A673 (cell line): Measurements from ENCODE around the gene RNGTT. TPM values are rescaled to one million over a fixed set of nuclear protein-coding genes. Genes with fewer than 3 reads are reported as not detected.
A peak's percentile ranks its signal among the peaks of the same experiment; 100 is the strongest.
"Not testable (repeated sequence)": the region's sequence is repeated elsewhere in the genome, so short reads cannot be mapped to it uniquely, and the experiment has no call there.

Experiments
- BruUV-seq: library from RNA; stranded (reverse); fragments of 400-500 nt; replicated peaks from 2 replicates; lab custom pipeline; 2021; lab: Mats Ljungman, UMichigan
- CTCF ChIA-PET: fragments of 300-600 bp; sonication (Branson Sonifier 250); formaldehyde crosslinking; loops from one replicate; lab custom pipeline; 2022; ENCODE audit warnings: antibody characterized with exemption; lab: Charles Lee
- POLR2A ChIA-PET: fragments of 300-600 bp; sonication (Branson Sonifier 250); formaldehyde crosslinking; loops from one replicate; lab custom pipeline; 2022; ENCODE audit warnings: antibody characterized with exemption; ENCODE audit not compliant: low non-redundant PET; lab: Charles Lee
- DNase-seq: peaks from one replicate; pipeline ENCODE4 v3.0.0-alpha.2; 2015; ENCODE audit warnings: low spot score
- H3K27ac ChIP-seq: fragments of 200-600 bp; sonication (generic); 2 replicates; pipeline ENCODE4 v1.5.1; 2016; ENCODE audit warnings: mixed run types, low read depth, mild to moderate bottlenecking, mixed read lengths, antibody characterized with exemption, low read length; ENCODE audit not compliant: poor library complexity, severe bottlenecking
- H3K27me3 ChIP-seq: fragments of 200-600 bp; sonication (generic); replicated peaks from 2 replicates; pipeline ENCODE4 v1.6.1; 2017; ENCODE audit warnings: mixed run types, low read depth, mild to moderate bottlenecking, mixed read lengths, antibody characterized with exemption, low read length; ENCODE audit not compliant: insufficient read depth, poor library complexity
- H3K36me3 ChIP-seq: fragments of 200-600 bp; sonication (generic); 2 replicates; pipeline ENCODE4 v1.6.1; 2016; ENCODE audit warnings: mixed run types, mild to moderate bottlenecking, mixed read lengths, antibody characterized with exemption, low read length; ENCODE audit not compliant: insufficient read depth, poor library complexity, severe bottlenecking
- H3K4me1 ChIP-seq: fragments of 200-600 bp; sonication (generic); 2 replicates; pipeline ENCODE4 v1.6.1; 2017; ENCODE audit warnings: mixed run types, mild to moderate bottlenecking, mixed read lengths, antibody characterized with exemption, low read length; ENCODE audit not compliant: insufficient read depth, poor library complexity, severe bottlenecking
- H3K4me3 ChIP-seq: fragments of 200-600 bp; sonication (generic); 2 replicates; pipeline ENCODE4 v1.5.1; 2016; ENCODE audit warnings: low read depth, mixed run types, mild to moderate bottlenecking, mixed read lengths, low read length; ENCODE audit not compliant: poor library complexity, severe bottlenecking
- H3K9me3 ChIP-seq: fragments of 200-600 bp; sonication (generic); 2 replicates; pipeline ENCODE4 v1.6.1; 2016; ENCODE audit warnings: mixed run types, low read depth, mild to moderate bottlenecking, mixed read lengths, antibody characterized with exemption, low read length; ENCODE audit not compliant: poor library complexity, severe bottlenecking
- EZH2 ChIP-seq: fragments of 200-600 bp; sonication (generic); IDR thresholded peaks from 2 replicates; pipeline ENCODE4 v1.6.1; 2017; ENCODE audit warnings: borderline replicate concordance, low read depth, mild to moderate bottlenecking, mixed read lengths, antibody characterized with exemption, low read length; ENCODE audit not compliant: poor library complexity, severe bottlenecking
- intact Hi-C: fragments of 100-400 bp; cut with micrococcal nuclease; formaldehyde crosslinking; loops from one replicate; pipeline ENCODE4 v1.10.0; 2022; ENCODE audit not compliant: unreplicated experiment
- total RNA-seq: library from RNA; stranded (reverse); gene quantifications from 2 replicates; pipeline ENCODE4 v1.2.3, GENCODE V29; 2021
- TF ChIP-seq, protein P1 (sequence below): fragments of 300-800, 200-600 bp; sonication (generic); conservative IDR thresholded peaks from 2 replicates; pipeline ENCODE4 v1.5.1; 2017; ENCODE audit warnings: low read depth, mild to moderate bottlenecking, antibody characterized with exemption, low read length, moderate library complexity, mixed read lengths

RNGTT gene
- total RNA-seq, 1 experiment from 2014 or later: 31.8 TPM

DNA sequence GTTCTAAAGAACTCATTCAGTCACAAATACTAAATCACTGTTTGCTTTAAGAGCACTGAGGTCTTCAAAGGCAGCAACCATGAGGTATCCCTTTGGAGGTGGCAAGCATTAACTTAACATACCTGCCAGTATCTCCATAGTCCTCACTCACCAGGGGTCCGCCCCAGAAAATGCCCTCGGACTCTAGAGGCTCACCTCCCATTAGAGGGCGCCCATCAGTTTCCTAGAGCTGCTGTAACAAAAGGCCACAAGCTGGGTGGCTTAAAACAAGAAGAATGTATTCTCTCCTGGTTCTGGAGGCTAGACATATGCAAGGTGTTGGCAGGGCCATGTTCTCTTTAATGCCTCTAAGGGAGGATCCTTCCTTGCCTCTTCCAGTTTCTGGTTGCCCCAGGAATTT, 12.0 kb upstream of the RNGTT start:
- CTCF ChIA-PET: interaction anchor here (0.6 kb wide), 1 partner anchor 191 kb away, joined by 3 read pairs; no protein-coding TSS in a partner anchor
- Histone ChIP-seq H3K9me3 (no peaks in the 10 kb centered on the region), H3K4me3 (no peak overlapping the region), H3K27me3 (no peaks in the 10 kb centered on the region), H3K4me1 (no peaks in the 10 kb centered on the region), H3K27ac (no peak overlapping the region), H3K36me3 (no peaks in the 10 kb centered on the region)
- no TSS peak for BruUV-seq
- intact Hi-C loops: no loop called here
- no peak for DNase-seq
- POLR2A ChIA-PET: no interaction called here
- TF ChIP-seq, protein P1, sequence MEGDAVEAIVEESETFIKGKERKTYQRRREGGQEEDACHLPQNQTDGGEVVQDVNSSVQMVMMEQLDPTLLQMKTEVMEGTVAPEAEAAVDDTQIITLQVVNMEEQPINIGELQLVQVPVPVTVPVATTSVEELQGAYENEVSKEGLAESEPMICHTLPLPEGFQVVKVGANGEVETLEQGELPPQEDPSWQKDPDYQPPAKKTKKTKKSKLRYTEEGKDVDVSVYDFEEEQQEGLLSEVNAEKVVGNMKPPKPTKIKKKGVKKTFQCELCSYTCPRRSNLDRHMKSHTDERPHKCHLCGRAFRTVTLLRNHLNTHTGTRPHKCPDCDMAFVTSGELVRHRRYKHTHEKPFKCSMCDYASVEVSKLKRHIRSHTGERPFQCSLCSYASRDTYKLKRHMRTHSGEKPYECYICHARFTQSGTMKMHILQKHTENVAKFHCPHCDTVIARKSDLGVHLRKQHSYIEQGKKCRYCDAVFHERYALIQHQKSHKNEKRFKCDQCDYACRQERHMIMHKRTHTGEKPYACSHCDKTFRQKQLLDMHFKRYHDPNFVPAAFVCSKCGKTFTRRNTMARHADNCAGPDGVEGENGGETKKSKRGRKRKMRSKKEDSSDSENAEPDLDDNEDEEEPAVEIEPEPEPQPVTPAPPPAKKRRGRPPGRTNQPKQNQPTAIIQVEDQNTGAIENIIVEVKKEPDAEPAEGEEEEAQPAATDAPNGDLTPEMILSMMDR: 0 out of 2 replicates have a peak, but pooled peaks have one; percentile 16
- TF ChIP-seq EZH2: no peak

GRCh38 chr6:88972504-88973423, 9.3 kb upstream of the RNGTT start:
- ChIA-PET CTCF (no interaction called here), POLR2A (no interaction called here)
- Histone ChIP-seq H3K9me3 (peaks cover 4% of the 10 kb centered on the region), H3K36me3 (no peaks in the 10 kb centered on the region), H3K4me3 (no peak overlapping the region), H3K27me3 (no peaks in the 10 kb centered on the region), H3K4me1 (no peaks in the 10 kb centered on the region), H3K27ac (no peak overlapping the region)
- no peak for TF ChIP-seq EZH2
- DNase-seq: no peak
- intact Hi-C loops: no loop called here
- no TSS peak for BruUV-seq

DNA sequence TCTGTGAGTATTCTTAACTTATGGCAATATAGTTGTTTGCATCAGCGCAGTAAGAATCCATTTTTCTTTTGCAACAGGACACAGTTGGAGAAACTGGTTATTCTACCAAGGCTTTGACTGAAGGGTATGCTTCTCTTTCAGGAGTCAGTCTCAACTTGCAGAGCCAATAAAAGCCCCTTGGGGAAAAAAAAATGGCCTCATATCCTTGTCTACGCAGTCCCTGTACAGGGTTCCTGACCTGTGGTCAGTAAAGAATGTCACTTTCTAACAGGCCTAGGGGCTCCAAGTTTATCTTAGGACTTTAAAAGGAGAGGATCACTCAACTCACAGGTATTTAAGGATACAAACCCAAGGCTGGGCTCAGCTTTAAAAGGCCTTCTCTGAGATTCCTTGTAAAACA, 6.9 kb upstream of the RNGTT start:
- Histone ChIP-seq H3K36me3 (no peaks in the 10 kb centered on the region), H3K4me1 (no peaks in the 10 kb centered on the region), H3K9me3 (peaks cover 8% of the 10 kb centered on the region), H3K4me3 (no peak overlapping the region), H3K27ac (no peak overlapping the region), H3K27me3 (no peaks in the 10 kb centered on the region)
- no peak for DNase-seq
- no TSS peak for BruUV-seq
- TF ChIP-seq EZH2: no peak
- TF ChIP-seq, protein P1: no peak
- ChIA-PET POLR2A (no interaction called here), CTCF (no interaction called here)
- intact Hi-C loops: no loop called here

GRCh38 chr6:88969255-88969654, 5.8 kb upstream of the RNGTT start:
- DNase-seq, CTCF ChIA-PET, BruUV-seq, H3K4me1 ChIP-seq, H3K36me3 ChIP-seq, POLR2A ChIA-PET, H3K9me3 ChIP-seq, H3K27ac ChIP-seq, H3K4me3 ChIP-seq, H3K27me3 ChIP-seq, intact Hi-C loops: not testable (repeated sequence)
